ENCODE measurements around the gene PCDH9. TPM values are rescaled to one million over a fixed set of nuclear protein-coding genes. Genes with fewer than 3 reads are reported as not detected.

The PCDH9 gene
- total and polyA plus RNA-seq, 2 of the 4 experiments (the other 2 are of a cell fraction) = 2.2 to 10.2 TPM

DNA sequence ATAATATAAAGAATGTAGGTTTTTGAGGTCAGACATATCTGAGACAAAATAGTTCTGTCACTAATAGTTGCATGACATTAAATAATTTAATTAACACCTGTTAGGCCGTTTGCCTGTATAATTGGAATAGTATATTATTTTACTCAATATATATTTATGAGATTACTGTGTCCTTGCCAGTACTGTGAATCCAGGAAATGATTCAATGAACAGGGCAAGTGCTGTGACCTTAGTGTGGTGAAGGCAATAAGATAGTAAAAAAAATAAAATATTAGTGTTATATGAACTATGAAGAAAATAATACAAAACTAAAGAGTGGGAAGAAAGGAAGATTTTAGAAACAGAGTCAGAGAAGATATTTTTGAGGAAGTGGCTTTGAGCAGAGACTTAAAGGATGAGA is 403.7 kb downstream of the PCDH9 start:
- no TSS peak for BruUV-seq (replicated peaks)
- POLR2A ChIA-PET (ENCODE audit: unreplicated experiment) = no interaction called here
- CTCF ChIA-PET = no interaction called here

More for the DNA sequence above, 403.7 kb downstream of the PCDH9 start:
- no peak overlapping the region for H3K18ac ChIP-seq (ENCODE audit: low read depth, low read length)
- H3K4me2 ChIP-seq (ENCODE audit: low read depth, low read length) = no peak overlapping the region
- H2BK120ac ChIP-seq (ENCODE audit: low read depth, low read length) = no peak overlapping the region
- no peak overlapping the region for H2AK9ac ChIP-seq (replicated peaks; ENCODE audit: low read depth, low read length, poor library complexity)
- H3K4me3 ChIP-seq (ENCODE audit: insufficient read depth, low read depth, low read length) = no peak overlapping the region
- intact Hi-C loops (cut with micrococcal nuclease) = no loop called here
- dilution Hi-C loops (cut with HindIII; ENCODE audit: low sequenced_read_pairs, unreplicated experiment) = no loop called here
- H3K36me3 ChIP-seq (ENCODE audit: control insufficient read depth, insufficient read depth, low read length) = no peaks in the 10 kb centered on the region
- no peak overlapping the region for H3K4ac ChIP-seq (ENCODE audit: low read depth, low read length)
- H4K8ac ChIP-seq (ENCODE audit: low read depth in 2 of 2, low read length in 2 of 2) = no peak overlapping the region
- H4K91ac ChIP-seq (ENCODE audit: insufficient read depth, low read depth, low read length) = no peak overlapping the region
- no peak overlapping the region for H3K27ac ChIP-seq (ENCODE audit: insufficient read depth, low read length)
- H4K5ac ChIP-seq (ENCODE audit: low read depth, low read length) = no peak overlapping the region
- H3K4me1 ChIP-seq (ENCODE audit: control insufficient read depth, insufficient read depth, low read length) = no peaks in the 10 kb centered on the region
- no peaks in the 10 kb centered on the region for H3K27me3 ChIP-seq (ENCODE audit: control insufficient read depth, insufficient read depth, low read length)
- no peaks in the 10 kb centered on the region for H3K9me3 ChIP-seq (ENCODE audit: control insufficient read depth, insufficient read depth, low read length)
- H3K23ac ChIP-seq (ENCODE audit: low read depth, low read length) = no peak overlapping the region
- no peak overlapping the region for H2AFZ ChIP-seq (replicated peaks; ENCODE audit: low read length, poor library complexity)
- H3K9me1 ChIP-seq (ENCODE audit: insufficient read depth, low read length) = no peaks in the 10 kb centered on the region
- H2BK20ac ChIP-seq (ENCODE audit: low read depth, low read length) = no peak overlapping the region
- no peak overlapping the region for H3K14ac ChIP-seq (replicated peaks; ENCODE audit: low read depth, low read length)
- no peaks in the 10 kb centered on the region for H3K79me1 ChIP-seq (ENCODE audit: low read depth in 1 of 2, low read length in 2 of 2)
- no peak overlapping the region for H2BK5ac ChIP-seq (ENCODE audit: low read depth, low read length, poor library complexity, severe bottlenecking)
- ATAC-seq (ENCODE audit: low read depth) (no peak), DNase-seq (no peak)
- no peak overlapping the region for H3K56ac ChIP-seq (ENCODE audit: extremely low read depth, insufficient read depth, low read length)
- H2AK5ac ChIP-seq (ENCODE audit: low read depth, low read length) = no peak overlapping the region
- no peak overlapping the region for H2BK15ac ChIP-seq (ENCODE audit: low read depth, low read length)
- in situ Hi-C loops (cut with MboI; ENCODE audit: low sequenced_read_pairs) = no loop called here
- no peaks in the 10 kb centered on the region for H4K20me1 ChIP-seq (ENCODE audit: insufficient read depth, low read length)
- TF ChIP-seq FOS (IDR thresholded peaks at IDR 0.05; ENCODE audit: low read depth, low read length) (no peak), POLR2A (IDR thresholded peaks at IDR 0.05; ENCODE audit: low read depth, low read length) (no peak), MAFK (IDR thresholded peaks at IDR 0.05; ENCODE audit: low read depth, low read length) (no peak), MXI1 (IDR thresholded peaks at IDR 0.05; ENCODE audit: borderline replicate concordance, low read depth, low read length) (no peak), CHD1 (IDR thresholded peaks at IDR 0.05; ENCODE audit: low read depth, low read length) (no peak), SMC3 (IDR thresholded peaks at IDR 0.05; ENCODE audit: low read depth, low read length) (no peak), BHLHE40 (IDR thresholded peaks at IDR 0.05; ENCODE audit: low read depth, low read length) (no peak), RFX5 (IDR thresholded peaks at IDR 0.05; ENCODE audit: low read depth, low read length) (no peak)
- TF ChIP-seq, protein P1, sequence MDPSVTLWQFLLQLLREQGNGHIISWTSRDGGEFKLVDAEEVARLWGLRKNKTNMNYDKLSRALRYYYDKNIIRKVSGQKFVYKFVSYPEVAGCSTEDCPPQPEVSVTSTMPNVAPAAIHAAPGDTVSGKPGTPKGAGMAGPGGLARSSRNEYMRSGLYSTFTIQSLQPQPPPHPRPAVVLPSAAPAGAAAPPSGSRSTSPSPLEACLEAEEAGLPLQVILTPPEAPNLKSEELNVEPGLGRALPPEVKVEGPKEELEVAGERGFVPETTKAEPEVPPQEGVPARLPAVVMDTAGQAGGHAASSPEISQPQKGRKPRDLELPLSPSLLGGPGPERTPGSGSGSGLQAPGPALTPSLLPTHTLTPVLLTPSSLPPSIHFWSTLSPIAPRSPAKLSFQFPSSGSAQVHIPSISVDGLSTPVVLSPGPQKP (IDR thresholded peaks at IDR 0.05; ENCODE audit: borderline replicate concordance, low read depth, low read length) = no peak
- TF ChIP-seq, protein P2, sequence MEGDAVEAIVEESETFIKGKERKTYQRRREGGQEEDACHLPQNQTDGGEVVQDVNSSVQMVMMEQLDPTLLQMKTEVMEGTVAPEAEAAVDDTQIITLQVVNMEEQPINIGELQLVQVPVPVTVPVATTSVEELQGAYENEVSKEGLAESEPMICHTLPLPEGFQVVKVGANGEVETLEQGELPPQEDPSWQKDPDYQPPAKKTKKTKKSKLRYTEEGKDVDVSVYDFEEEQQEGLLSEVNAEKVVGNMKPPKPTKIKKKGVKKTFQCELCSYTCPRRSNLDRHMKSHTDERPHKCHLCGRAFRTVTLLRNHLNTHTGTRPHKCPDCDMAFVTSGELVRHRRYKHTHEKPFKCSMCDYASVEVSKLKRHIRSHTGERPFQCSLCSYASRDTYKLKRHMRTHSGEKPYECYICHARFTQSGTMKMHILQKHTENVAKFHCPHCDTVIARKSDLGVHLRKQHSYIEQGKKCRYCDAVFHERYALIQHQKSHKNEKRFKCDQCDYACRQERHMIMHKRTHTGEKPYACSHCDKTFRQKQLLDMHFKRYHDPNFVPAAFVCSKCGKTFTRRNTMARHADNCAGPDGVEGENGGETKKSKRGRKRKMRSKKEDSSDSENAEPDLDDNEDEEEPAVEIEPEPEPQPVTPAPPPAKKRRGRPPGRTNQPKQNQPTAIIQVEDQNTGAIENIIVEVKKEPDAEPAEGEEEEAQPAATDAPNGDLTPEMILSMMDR (conservative IDR thresholded peaks at IDR 0.05; ENCODE audit: low read depth, low read length) = no peak
- H3K9ac ChIP-seq (ENCODE audit: low read depth, low read length) = no peak overlapping the region
- no CpG with 5 or more reads among the region's 1 CpG for WGBS, 2 experiments (ENCODE audit: extremely low coverage in 2 of 2, insufficient read length in 1 of 2)

Measured in IMR-90 (cell line).